ENCODE measurements around the gene RASL10A.
"Not testable (repeated sequence)": the region's sequence is repeated elsewhere in the genome, so short reads cannot be mapped to it uniquely, and the experiment has no call there.

Gene RASL10A, protein sequence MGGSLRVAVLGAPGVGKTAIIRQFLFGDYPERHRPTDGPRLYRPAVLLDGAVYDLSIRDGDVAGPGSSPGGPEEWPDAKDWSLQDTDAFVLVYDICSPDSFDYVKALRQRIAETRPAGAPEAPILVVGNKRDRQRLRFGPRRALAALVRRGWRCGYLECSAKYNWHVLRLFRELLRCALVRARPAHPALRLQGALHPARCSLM

DNA sequence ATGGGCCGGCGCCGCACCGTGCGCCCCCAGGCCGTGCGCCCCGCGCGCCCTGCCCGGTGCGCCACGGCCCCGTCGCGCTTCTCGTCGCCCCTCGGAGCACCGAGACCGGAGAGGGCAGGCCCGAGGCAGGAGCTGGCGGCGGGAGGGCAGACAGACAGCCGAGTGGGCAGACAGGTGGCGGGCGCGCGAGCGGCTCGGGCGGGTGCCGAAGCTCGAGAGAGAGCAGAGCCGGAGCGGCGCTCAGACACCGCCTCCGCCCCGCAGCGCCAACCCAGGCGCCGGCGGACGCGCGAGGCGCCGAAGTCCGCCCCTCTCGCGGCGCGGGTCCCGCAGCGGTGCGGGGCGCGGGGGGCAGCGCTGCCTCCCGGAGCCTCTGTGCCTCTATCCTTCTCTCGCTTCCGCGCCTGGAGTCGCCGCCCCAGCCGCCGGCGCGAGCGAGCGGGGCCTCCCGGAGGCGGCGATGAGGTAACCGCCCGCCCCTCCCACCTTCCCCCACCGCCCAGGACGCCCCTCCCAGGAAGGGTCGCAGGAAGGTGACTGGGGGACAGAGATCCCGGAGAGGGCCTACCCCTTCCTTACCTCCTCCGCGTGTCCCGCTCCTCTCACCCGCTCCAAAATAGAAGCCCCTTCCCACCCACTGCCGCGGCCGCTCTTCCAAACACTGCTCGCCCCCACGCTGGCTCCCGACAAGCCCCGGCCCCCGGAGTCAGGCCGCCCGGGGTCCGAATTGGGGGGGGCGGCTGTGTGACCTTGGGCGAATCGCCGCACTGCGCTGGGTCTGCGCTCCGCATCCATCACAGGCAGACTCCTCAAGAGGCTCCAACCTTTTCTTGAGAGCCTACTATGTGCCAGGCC, at the start of gene RASL10A:
Gene RASL10A, minus strand, starts transcription at position 412 of the 855 bp plus-strand sequence. CDS start 451 bp downstream, outside the sequence.
- peak in 1 of 2 experiments; percentile 11 for DNase-seq

DNA sequence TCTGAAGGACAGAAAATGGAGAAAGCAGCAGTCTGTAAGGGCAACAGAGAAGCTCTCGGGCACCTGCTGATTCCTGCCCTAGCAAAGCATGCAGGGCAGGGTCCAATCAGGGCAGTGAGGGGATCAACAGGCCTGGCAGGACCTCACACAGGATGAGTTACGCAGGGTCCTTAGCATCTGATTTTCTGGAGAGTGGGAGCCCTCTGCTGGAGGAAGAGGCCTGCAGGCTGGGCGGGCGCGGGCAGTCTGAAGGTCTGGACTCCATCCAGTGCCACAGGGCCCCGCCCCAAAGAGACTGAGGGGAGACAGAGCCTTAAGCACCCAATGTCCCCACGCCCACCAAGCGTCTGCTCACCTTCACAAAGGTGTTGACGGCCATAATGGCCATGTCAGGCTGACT, 44.0 kb upstream of the RASL10A start:
- DNase-seq = no peak

DNA sequence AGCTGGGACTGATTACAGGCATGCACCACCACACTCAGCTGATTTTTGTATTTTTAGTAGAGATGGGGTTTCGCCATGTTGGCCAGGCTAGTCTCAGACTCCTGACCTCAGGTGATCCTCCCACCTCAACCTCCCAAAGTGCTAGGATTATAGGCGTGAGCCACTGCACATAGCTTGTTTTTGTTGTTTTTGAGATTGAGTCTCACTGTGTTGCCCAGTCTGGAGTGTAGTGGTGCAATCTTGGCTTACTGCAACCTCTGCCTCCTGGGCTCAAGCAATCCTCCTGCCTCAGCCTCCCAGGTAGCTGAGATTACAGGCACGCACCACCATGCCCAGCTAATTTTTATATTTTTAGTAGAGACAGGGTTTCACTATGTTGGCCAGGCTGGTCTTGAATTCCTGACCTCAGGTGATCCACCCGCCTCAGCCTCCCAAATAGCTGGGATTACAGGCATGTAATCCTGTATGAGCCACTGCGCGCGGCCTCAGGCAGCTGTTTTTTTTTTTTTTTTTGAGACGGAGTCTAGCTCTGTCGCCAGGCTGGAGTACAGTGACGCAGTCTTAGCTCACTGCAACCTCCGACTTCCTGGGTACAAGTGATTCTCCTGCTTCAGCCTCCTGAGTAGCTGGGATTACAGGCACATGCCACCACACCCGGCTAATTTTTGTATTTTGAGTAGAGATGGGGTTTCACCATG, 41.8 kb upstream of the RASL10A start:
- not testable (repeated sequence) for DNase-seq

DNA sequence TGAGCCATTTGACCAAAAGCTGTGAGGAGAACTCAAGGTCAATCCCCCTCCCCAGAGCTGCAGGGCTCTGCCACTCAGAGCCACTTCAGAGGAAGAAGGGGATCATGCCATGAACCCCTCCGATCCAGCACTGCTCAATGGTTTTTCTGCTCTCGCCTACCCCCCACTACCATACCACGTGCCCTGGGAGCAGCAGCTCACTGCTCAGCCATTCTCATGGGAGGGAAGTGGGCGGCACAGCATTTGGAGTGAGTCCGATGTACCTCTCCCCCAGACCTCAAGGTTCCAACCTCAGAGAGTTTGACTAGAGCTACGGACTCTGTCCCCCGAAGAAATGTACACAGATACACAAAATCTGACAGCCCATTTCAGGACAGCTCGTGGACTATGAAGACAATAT, 38.4 kb upstream of the RASL10A start:
- DNase-seq = no peak

DNA sequence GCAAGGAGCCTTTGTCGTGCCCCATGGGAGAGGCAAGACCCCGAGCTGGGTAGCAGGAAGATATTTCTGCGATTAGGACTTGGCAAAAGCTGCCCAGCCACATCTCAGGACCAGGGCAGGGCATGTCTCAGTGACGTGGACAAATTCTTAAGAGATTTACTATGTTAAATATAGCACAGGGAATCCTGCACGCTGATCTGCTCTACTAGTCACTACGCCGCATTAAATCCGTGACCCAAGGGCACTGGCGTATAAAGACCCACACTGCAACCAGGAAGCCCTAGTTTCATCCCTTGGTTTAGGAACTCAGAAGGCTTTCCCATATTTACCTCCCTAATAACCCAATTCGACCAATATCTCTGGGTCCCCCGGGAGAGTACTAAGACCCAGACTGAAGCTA, 37.8 kb upstream of the RASL10A start:
- no peak for DNase-seq

DNA sequence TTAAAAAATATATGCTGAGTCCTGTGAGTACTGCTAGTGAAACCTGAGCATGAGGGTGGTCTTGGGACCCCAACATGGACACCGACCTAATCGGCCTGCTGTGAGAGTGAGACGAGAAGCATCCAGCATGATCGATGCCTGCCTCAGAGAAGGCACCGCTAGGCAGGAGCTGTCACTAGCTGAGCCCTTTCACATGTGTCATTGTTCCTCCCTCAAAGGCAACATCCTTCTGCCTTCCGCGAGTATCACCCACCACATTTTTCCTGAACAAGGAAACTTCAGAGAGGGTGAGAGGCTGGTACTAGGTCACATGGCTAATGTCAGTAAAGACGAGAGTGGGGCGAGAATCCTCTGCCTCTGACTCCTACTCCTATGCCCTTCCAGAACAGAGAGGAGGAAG, 37.3 kb upstream of the RASL10A start:
- no peak for DNase-seq

DNA sequence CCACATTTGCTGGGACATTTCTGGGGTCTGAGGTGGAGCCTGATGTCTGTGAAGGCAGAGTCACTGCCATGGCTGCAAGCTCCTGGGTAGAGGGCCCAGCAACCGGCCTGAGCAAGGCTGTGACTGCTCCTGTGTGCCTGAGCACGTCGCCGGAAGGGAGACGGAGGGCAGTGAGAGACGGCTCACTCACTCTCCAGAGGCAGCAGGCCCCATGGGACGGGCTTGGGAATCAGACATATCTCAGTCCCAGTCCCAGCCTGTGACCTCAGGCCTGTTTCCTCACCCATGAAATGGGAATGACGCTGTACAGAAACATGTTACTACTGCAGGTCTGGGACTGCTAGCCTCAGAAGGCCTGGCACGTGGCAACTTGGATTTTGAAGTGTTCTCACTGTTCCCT, 36.4 kb upstream of the RASL10A start:
- no peak for DNase-seq

DNA sequence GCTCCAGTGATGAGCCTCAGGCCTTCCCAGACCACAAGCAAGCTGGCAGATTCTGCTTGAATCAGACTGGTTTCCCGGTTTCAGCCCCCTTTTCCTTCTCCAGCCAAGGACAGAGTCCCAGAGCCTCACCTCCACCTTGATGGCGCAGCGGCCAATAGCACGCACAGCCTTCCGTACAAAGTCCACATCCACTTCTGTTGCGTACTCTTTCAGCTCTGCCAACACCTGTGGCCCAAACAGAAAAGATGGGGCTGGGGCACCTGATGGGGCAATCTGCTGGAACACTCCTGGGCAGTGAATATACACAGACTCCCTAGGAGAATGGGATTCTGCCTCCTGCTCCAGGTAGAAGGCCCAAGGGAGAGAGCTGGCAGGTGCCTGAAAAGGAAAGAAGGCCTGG, 35.5 kb upstream of the RASL10A start:
- DNase-seq = no peak

DNA sequence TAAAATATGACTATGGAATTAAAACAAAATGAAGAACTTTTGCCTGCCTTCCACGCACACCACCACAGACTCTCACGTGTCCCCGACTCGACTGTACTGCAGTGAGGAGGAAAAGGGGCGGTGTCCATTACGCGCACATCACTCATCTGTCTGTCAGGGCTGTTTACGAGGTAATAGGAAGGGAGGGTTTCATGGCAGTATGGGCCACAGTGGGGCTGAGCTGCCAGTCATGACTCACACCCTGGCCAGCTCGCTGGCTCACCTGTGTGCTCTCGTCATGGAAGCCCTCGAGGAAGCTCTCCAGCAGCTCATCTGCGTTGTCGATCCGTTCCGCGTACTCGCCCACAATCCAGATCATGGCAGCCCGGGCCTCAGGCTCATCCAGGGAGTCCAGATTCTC, 33.5 kb upstream of the RASL10A start:
- no peak for DNase-seq

DNA sequence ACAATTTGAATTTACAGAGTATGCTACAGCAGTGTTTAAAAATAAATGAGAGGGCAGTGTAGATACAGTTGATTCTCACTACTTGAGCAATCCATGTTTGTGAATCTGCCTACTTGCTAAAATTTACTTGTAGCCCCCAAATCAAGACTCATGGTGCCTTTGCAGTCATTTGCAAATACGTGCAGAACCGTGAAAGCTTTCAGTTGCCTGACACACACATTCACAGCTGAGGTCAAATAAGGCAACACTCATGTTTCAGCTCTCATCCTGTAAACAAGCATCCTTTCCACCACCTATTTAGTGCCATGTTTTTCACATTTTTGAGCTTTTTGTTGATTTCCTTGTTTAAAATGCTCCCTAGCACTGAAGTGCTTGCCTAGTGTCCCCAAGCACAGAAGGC, 32.5 kb upstream of the RASL10A start:
- DNase-seq = no peak

DNA sequence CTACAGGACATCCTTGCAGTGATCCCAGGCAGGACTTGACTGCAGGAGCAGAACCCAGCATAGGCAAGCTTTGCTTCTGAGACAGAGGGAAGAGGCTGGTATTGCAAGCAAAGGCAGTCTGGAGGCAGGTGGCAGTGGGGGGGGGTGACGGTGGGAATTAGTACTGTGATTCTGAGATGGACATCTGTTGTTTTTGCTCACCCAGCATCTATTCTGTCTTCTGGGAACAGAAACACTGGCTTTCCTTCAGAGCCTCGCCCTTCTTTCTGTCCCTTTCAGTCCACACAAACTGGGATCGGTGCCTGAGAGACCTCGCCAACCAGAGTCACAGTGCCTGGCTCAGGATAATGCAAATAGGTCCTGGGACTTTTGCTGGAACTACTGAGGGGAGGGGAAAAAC, 31.2 kb upstream of the RASL10A start:
- no peak for DNase-seq

DNA sequence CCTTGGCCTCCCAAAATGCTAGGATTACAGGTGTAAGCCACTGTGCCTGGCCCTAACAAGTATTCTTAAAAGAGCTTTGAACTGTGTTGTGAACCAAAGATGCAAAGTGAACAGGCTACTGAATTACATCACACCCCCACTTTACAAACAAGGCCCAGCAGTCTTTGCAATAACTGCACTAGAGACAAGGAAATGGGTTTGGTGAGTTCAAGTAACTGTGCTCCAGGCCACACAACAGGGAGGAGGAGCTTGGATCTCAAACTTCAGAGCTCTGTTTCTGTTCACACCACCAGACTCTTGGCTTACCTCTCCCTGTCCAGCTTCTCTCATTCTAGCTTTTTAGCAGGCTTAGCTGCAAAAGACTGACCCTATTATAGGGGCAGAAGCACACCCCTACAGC, 30.4 kb upstream of the RASL10A start:
- no peak for DNase-seq

DNA sequence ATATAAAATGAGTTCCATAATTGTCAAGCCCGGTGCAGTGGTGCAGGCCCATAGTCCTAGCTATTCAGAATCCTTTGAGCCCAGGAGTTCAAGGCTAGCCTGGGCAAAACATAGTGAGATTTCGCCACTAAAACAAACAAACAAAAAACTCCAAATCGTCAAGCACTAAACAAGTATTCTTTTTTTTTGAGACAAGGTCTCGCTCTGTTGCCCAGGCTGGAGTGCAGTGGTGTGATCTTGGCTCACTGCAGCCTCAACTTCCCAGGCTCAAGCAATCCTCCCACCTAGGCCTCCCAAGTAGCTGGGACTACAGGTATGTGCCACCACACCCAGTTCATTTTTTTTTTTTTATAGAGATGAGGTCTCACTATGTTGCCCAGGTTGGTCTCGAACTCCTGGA, 29.4 kb upstream of the RASL10A start:
- not testable (repeated sequence) for DNase-seq

DNA sequence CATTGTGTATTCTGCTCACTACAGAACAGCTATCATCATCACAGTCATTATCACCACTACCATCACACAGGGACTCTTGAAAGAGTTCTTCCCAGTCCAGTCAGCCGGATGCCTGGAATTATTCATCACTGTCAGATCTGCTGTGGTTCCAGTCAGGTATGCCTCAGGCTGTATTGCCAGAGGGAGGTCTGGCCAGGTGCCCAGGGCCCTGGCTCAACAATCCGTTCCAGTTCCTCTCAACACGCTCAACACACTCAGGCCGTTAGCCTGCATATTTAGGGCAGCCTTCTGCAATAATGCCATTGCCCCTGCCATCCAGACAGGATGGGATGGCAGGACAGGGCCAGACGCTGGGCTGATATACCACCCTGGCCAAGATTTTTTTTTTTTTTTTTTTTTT, 28.6 kb upstream of the RASL10A start:
- DNase-seq = peak; percentile 73 to 85

DNA sequence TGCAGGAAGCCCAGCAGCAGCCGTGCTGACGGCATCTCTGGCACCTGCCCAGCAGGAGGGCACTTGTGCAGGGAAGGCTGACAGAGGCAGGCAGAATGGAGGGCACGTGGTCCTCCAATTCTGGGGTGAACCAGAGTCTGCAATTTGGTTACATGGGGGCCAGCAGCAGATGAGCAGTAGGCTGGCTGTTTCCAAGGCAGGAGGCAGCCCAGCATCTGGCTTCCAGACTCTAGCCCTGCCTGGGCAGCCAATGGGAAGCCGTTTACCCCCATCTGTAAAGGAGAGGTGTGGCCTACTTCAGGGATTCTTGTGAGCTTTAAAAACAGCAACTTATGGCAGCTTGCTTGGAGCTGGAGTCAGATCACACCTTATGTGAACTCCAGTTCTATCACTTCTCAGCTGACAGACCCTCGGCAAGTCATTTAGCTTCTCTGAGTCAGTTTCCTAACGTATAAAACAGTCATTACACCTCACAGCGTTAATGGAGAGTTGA, 27.9 kb upstream of the RASL10A start:
- DNase-seq = peak in 1 of 2 experiments; percentile 19

DNA sequence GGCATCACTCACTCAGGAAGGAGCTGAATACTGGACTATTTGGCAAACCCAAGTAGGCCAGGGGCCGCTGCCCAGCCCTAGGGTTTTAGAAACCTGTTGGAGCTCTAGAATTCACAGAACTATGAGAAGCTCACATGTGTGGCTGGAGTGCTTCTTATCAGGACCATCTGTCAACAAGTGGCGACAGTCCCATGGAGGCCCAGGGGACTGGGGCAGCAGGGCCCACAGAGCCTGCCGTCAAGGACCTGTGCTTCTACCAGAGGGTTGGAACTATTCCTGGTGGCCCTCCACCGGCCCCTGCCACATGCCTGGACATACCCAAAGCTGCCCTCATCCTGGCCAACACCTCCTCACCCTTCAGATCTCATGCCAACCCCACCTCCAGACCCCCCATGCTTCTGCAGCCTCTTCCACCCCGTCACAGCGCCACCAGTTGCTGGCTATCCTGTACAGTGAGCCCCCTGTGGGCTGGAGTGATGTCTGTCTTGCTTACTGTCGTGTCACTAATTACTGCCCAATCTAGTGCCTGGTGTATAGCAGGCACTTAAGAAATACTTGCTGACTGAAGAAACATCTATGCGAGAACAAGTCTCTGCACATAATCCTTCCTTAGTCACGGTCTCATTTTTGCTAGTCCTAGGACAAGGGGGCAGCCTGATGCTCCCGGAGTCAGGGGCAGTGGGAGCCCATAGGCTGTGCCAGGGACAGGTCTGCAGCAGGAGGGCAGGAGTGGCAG, 27.2 kb upstream of the RASL10A start:
- DNase-seq = no peak

DNA sequence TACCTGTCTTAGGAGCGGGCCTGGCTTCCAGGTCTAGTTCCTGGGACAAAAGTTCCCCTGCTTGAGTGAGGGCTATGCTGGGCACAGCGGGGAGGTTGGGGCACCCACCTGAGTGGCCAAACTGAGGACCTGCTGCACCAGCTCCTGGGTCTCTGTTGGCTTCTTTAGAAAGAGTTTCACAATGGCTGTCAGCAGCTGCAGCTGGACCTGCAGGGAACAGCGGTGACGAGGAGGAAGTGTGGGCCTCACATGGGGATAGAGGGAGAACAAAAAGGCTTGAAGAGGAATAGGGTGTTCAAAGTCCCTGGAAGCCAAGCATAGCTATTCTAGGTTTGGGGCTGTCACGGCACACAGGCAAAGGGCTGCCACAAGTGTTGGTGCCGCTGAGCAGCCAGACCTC, 26.7 kb upstream of the RASL10A start:
- no peak for DNase-seq

DNA sequence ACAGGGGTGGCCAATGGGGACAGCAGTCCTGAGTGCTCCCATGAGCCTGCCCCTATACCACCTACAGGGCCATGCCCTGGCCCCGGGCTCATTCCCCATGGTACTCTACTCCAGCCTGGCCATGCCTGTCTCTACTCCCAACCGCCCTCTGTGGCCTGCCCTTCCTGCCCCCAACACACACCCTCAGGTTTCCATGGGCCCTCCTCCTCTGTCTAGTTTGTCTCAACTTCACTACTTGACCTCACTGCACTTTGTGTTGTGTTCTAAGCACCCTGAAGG, 26.3 kb upstream of the RASL10A start:
- DNase-seq = no peak

DNA sequence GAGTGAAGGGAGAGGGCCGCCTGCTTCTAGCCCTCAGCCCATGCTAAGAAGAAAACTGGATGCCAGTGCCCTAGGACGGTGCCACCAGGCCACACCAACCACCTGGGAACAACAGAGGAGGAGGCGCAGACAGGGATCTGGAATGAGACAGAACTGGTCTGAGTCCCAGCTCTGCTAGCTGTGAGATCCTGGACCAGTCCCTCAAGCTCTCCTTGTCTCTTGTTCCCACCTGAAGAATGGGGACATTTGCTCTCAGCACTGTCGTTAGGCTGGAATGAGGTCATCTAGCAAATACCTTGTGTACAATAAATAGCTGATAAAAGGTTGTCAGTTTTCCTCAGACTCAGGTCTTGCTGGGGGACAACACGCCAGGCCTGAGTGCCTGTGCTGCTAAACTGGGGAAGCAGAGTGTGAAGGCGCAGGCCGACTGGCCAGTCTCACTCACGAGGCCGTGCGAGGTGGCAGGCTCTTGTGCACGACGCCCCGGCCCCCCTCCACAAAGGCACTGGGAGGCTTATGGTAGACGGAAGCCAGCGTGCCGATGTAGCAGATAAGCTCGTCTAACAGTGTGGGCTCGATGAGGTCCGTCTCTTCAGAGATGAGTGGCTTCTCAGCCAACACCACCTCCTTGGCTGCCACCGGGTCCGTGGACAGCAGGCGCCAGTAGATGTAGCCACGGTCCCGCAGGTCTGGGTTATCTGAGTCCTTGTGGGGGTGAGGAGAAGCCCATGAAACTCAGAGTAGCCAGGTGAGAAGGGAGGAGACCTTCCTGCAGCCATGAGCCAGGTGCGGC, 25.8 kb upstream of the RASL10A start:
- DNase-seq = no peak

DNA sequence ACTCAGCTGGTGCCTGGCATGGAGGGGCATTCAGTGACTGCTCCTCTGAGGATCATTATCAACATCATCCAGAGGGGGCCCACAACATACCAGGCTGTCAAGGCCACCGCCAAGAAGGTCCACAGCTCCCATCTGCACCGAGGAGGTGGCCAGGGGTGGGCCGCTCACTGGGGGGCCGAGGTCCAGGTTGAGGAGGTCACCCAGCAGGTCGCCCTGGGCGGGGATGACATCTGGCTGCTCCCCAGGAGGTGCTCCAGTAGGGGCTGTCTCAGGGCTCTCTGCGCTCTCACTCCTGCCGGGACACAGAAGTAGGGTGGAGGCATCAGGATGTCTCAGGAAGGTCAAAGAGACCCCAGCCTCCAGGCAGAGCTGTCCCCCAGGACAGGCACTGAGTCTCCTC, 25.1 kb upstream of the RASL10A start:
- no peak for DNase-seq

DNA sequence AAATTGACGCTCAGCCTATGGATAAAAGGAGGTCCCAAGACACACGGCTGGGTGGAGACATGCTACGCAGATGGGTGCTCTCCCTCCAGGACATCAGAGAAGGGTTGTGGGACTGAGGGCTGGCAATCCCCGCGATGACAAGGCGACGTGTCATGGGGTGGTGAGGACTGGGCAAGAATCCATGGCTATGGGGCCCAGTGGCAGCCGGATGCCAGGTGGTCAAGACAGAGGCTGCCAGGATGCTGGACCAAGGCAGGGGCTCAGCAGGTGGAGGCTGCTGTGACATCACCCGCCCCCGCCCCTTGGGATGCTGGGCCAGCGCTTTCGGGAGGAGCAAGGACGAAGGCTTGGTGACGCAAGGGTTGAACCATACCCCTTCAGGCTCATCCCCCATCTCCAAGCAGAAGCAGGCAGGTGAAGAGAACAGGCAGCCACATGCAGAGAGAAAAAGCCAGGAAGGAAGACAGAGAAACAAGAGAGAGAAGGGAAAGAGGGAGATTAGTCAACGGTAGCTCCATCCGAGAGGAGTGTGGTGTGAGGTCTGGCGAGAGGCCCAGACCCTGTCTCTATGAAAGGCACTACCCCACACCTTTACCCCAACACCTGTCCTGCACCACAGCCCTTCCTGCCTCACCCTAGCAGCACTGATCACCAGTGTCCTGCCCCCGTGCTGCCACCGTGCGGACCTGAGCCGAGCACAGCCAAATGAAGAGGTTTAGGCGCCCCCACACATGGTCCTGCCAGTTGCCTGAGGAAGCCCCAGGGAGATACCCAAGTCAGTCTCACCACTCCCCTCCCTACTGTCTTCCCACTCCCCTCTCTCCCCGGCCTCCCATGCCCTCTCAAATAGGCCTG, 24.1 kb upstream of the RASL10A start:
- no peak for DNase-seq

Measured in NCI-H2081 (cell line).